ENCODE measurements around the gene TBCCD1. TPM values are rescaled to one million over a fixed set of nuclear protein-coding genes. Genes with fewer than 3 reads are reported as not detected.

The TBCCD1 gene
- total and polyA plus RNA-seq, 2 of the 8 experiments (the other 6 are each of a cell fraction or from before 2014, with no cell fraction given), result 11.3 to 13.9 TPM

DNA sequence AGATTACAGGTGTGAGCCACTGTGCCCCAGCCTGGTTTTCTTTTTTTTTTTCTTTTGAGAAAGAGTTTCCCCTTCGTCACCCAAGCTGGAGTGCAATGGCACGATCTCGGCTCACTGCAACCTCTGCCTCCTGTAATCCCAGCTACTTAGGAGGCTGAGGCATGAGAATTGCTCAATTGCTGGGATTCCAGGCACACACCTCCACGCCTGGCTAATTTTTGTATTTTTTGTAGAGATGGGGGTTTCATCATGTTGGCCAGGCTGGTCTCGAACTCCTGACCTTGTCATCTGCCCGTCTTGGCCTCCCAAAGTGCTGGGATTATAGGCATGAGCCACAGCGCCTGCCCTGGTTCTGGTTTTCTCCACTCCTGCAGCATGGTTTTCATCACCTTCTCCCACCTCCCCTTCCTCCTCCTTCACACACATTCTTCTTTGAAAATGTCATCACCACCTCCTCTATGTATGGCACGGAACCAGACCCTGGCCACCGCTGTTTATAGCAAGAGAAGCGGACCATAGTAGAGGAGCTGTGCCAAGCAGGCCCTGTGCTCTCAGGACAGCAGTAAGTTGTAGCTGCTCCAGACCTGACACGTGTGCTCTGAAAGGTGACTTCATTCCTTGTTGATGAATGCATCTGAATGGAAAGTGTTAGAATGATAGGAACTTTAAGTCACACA is 31.1 kb upstream of the TBCCD1 start (continued):
- TF ChIP-seq, protein P1, sequence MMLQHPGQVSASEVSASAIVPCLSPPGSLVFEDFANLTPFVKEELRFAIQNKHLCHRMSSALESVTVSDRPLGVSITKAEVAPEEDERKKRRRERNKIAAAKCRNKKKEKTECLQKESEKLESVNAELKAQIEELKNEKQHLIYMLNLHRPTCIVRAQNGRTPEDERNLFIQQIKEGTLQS (IDR thresholded peaks at IDR 0.05; ENCODE audit: insufficient read depth, low read depth, low read length), result no peak
- TF ChIP-seq TCF12 (IDR thresholded peaks at IDR 0.05; ENCODE audit: low read depth, low read length), result no peak
- TF ChIP-seq EZH2 (IDR thresholded peaks at IDR 0.05; ENCODE audit: low read depth, low read length, severe bottlenecking), result no peak
- no peak for TF ChIP-seq EGR1 (IDR thresholded peaks at IDR 0.05; ENCODE audit: borderline replicate concordance, low read depth, low read length)
- TF ChIP-seq SRF (IDR thresholded peaks at IDR 0.05; ENCODE audit: low read depth, low read length), result no peak
- TF ChIP-seq, protein P2, sequence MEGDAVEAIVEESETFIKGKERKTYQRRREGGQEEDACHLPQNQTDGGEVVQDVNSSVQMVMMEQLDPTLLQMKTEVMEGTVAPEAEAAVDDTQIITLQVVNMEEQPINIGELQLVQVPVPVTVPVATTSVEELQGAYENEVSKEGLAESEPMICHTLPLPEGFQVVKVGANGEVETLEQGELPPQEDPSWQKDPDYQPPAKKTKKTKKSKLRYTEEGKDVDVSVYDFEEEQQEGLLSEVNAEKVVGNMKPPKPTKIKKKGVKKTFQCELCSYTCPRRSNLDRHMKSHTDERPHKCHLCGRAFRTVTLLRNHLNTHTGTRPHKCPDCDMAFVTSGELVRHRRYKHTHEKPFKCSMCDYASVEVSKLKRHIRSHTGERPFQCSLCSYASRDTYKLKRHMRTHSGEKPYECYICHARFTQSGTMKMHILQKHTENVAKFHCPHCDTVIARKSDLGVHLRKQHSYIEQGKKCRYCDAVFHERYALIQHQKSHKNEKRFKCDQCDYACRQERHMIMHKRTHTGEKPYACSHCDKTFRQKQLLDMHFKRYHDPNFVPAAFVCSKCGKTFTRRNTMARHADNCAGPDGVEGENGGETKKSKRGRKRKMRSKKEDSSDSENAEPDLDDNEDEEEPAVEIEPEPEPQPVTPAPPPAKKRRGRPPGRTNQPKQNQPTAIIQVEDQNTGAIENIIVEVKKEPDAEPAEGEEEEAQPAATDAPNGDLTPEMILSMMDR (IDR thresholded peaks at IDR 0.05; ENCODE audit: control extremely low read depth in 1 of 3, insufficient read depth in 1 of 3, low read depth in 1 of 3, low read length in 3 of 3), result no peak
- no peak for TF ChIP-seq RXRA (IDR thresholded peaks at IDR 0.05; ENCODE audit: insufficient read depth, low read depth, low read length)
